GM12878 (cell line): Measurements from ENCODE around the gene CD34. TPM values are rescaled to one million over a fixed set of nuclear protein-coding genes. Genes with fewer than 3 reads are reported as not detected.

Source experiments
- ATAC-seq: fragments of 200-7000 bp; cut with Tn5 transposase; 3 replicates; pipeline ENCODE4 v1.9.1; 2020; ENCODE audit warnings: mild to moderate bottlenecking, moderate library complexity
- BruUV-seq: library from RNA; stranded (reverse); fragments of 400-500 nt; replicated peaks from 2 replicates; lab custom pipeline; 2021; lab: Mats Ljungman, UMichigan
- CTCF ChIA-PET: fragments of 300-600 bp; sonication (Branson Sonifier 250); formaldehyde crosslinking; extraction: SDS; loops from one replicate; lab custom pipeline; 2021; ENCODE audit warnings: inconsistent platforms; lab: Yijun Ruan, JAX
- POLR2A ChIA-PET: fragments of 350-600 bp; formaldehyde crosslinking; extraction: SDS; loops from one replicate; lab custom pipeline; 2021; ENCODE audit warnings: inconsistent platforms; lab: Charles Lee
- RAD21 ChIA-PET: fragments of 300-600 bp; sonication (Branson Sonifier 250); formaldehyde crosslinking; loops from one replicate; lab custom pipeline; 2023; ENCODE audit warnings: antibody characterized with exemption; ENCODE audit not compliant: unreplicated experiment; lab: Charles Lee
- SMC1A ChIA-PET: fragments of 300-600 bp; sonication (Branson Sonifier 250); formaldehyde crosslinking; loops from one replicate; lab custom pipeline; 2023; ENCODE audit not compliant: unreplicated experiment, uncharacterized antibody; lab: Charles Lee
- DNase-seq: peaks from one replicate; pipeline ENCODE4 v3.0.0-alpha.2; 2011; ENCODE audit warnings: low read depth, low spot score
- FAIRE-seq: peaks from 3 replicates; lab custom pipeline; 2011; peaks lifted over from hg19 to GRCh38; lab: Jason Lieb, UNC
- H2AFZ ChIP-seq: 2 replicates; pipeline ENCODE4 v1.6.0; 2011; ENCODE audit warnings: low read depth, low read length, control low read depth; ENCODE audit not compliant: control insufficient read depth
- H3K27ac ChIP-seq: 2 replicates; pipeline ENCODE4 v1.5.1; 2011; ENCODE audit warnings: control low read depth; ENCODE audit not compliant: control insufficient read depth, insufficient read depth
- H3K27me3 ChIP-seq, 2 experiments: replicated peaks in 1 of 2; 2 replicates each; pipeline versions ENCODE4 v1.6.0 to v1.6.1; 2011; ENCODE audit warnings: low read length in 1 of 2; ENCODE audit not compliant: control insufficient read depth in 2 of 2, insufficient read depth in 2 of 2
- H3K36me3 ChIP-seq, 2 experiments: 2 replicates each; pipeline ENCODE4 v1.5.1; 2011; ENCODE audit warnings: low read length in 1 of 2; ENCODE audit not compliant: control insufficient read depth in 2 of 2, insufficient read depth in 2 of 2
- H3K4me1 ChIP-seq: 2 replicates; pipeline ENCODE4 v1.6.1; 2011; ENCODE audit warnings: mild to moderate bottlenecking, low read length, moderate library complexity, mixed read lengths; ENCODE audit not compliant: control insufficient read depth, insufficient read depth
- H3K4me2 ChIP-seq: 2 replicates; pipeline ENCODE4 v1.6.0; 2011; ENCODE audit warnings: control low read depth; ENCODE audit not compliant: control insufficient read depth, insufficient read depth
- H3K4me3 ChIP-seq: fragments of 200-600 bp; sonication (generic); 2 replicates; pipeline ENCODE4 v1.5.1; 2016
- H3K79me2 ChIP-seq: 2 replicates; pipeline ENCODE4 v1.6.0; 2011; ENCODE audit warnings: low read length; ENCODE audit not compliant: control insufficient read depth, insufficient read depth
- H3K9ac ChIP-seq: 2 replicates; pipeline ENCODE4 v1.8.0; 2011; ENCODE audit warnings: low read length, control low read depth, mixed read lengths; ENCODE audit not compliant: control insufficient read depth, insufficient read depth
- H3K9me3 ChIP-seq: replicated peaks from 3 replicates; pipeline ENCODE4 v1.5.1; 2011; ENCODE audit warnings: mild to moderate bottlenecking, low read length; ENCODE audit not compliant: control insufficient read depth, insufficient read depth
- H4K20me1 ChIP-seq: 2 replicates; pipeline ENCODE4 v1.6.0; 2011; ENCODE audit not compliant: control insufficient read depth, insufficient read depth
- MXI1 ChIP-seq: fragments of 150-350 bp; IDR thresholded peaks from 2 replicates; pipeline ENCODE4 v1.6.1; 2011; ENCODE audit warnings: low read depth, mild to moderate bottlenecking, inconsistent platforms, low read length, improper control_type of control experiment
- NFYB ChIP-seq: IDR thresholded peaks from 2 replicates; pipeline ENCODE4 v1.6.1; 2011; ENCODE audit warnings: low read depth, mild to moderate bottlenecking, low read length, improper control_type of control experiment, moderate library complexity; ENCODE audit not compliant: insufficient read depth
- SIN3A ChIP-seq: IDR thresholded peaks from 2 replicates; pipeline ENCODE4 v1.6.1; 2012; ENCODE audit warnings: low read depth, low read length, improper control_type of control experiment
- SUZ12 ChIP-seq: fragments of 200-600 bp; sonication (generic); IDR thresholded peaks from one replicate; pipeline ENCODE4 v1.6.1; 2018; ENCODE audit warnings: antibody characterized with exemption, mild to moderate bottlenecking; ENCODE audit not compliant: unreplicated experiment
- TAF1 ChIP-seq: IDR thresholded peaks from 2 replicates; pipeline ENCODE4 v1.6.1; 2011; ENCODE audit warnings: mild to moderate bottlenecking, low read depth, low read length, borderline replicate concordance
- TCF3 ChIP-seq: IDR thresholded peaks from 2 replicates; pipeline ENCODE4 v1.6.1; 2012; ENCODE audit warnings: low read depth, mild to moderate bottlenecking, low read length, borderline replicate concordance; ENCODE audit not compliant: insufficient read depth
- WRNIP1 ChIP-seq: IDR thresholded peaks from 2 replicates; pipeline ENCODE4 v1.6.1; 2011; ENCODE audit warnings: low read depth, low read length, improper control_type of control experiment, borderline replicate concordance
- ZBTB4 ChIP-seq: fragments of 450-650 bp; formaldehyde crosslinking; IDR thresholded peaks from 2 replicates; pipeline ENCODE4 v1.4.0; 2022; ENCODE audit warnings: mild to moderate bottlenecking, moderate library complexity
- ZBTB40 ChIP-seq: fragments of 450-650 bp; IDR thresholded peaks from 2 replicates; pipeline ENCODE4 v1.6.1; 2016; ENCODE audit warnings: mild to moderate bottlenecking, moderate library complexity, borderline replicate concordance
- whole genome bisulfite sequencing: methylation state at CpG from one replicate; pipeline ENCODE4 v1.1.6; 2016; ENCODE audit warnings: low lambda C conversion rate; ENCODE audit not compliant: insufficient replicate concordance, insufficient coverage; ENCODE audit errors: missing lambda C conversion rate; 5-methylcytosine and 5-hydroxymethylcytosine counted together
- in situ Hi-C: fragments of 300-500 bp; cut with MboI; formaldehyde crosslinking; loops from 9 replicates; pipeline ENCODE4 v1.14.3; 2018; ENCODE audit warnings: mixed read lengths
- intact Hi-C: fragments of 100-400 bp; cut with micrococcal nuclease; formaldehyde crosslinking; loops from one replicate; pipeline ENCODE4 v1.14.2; 2022; ENCODE audit not compliant: unreplicated experiment
- polyA plus RNA-seq, 11 experiments: library from polyadenylated mRNA; depleted of rRNA in 4 of 11; unstranded in 6 of 11; stranded (reverse) in 5 of 11; fragments of >200 nt; fragmentation: Nextera tagmentation in 4 of 11; fragmentation: Illumina TruSeq in 1 of 11; extraction: Ambion mirVana in 4 of 11; extraction: Trizol in 1 of 11; gene quantifications; 1 replicate in 1 of 11; 2 replicates in 10 of 11; pipeline versions ENCODE4 v1.2.1 to v1.2.3, GENCODE V29; 2011 to 2016; ENCODE audit warnings: inconsistent platforms in 2 of 11, missing spikeins in 2 of 11, low read depth in 1 of 11
- total RNA-seq, 4 experiments: library from RNA; depleted of rRNA in 3 of 4; stranded (reverse); fragments of >200 nt in 3 of 4; fragmentation: Illumina TruSeq in 1 of 4; extraction: Trizol in 1 of 4; gene quantifications; 2 replicates each; pipeline versions ENCODE4 v1.2.1 to v1.2.3, GENCODE V29; 2013 to 2021
- TF ChIP-seq, protein P1 (sequence below), 3 experiments: IDR thresholded peaks in 2 of 3; conservative IDR thresholded peaks in 1 of 3; 2 replicates each; pipeline ENCODE4 v1.5.1; 2011; ENCODE audit warnings: low read depth in 3 of 3, low read length in 3 of 3, mild to moderate bottlenecking in 3 of 3, control low read depth in 2 of 3, moderate library complexity in 2 of 3, inconsistent platforms in 1 of 3, mixed read lengths in 1 of 3; ENCODE audit not compliant: control insufficient read depth in 2 of 3, insufficient read depth in 1 of 3; ENCODE audit errors: extremely low read depth in 1 of 3

The CD34 gene
- total and polyA plus RNA-seq, 10 of the 15 experiments (the other 5 are each of a cell fraction or from before 2014, with no cell fraction given) = under 0.01 to 0.08 (median 0.02) TPM; not detected in 6

DNA sequence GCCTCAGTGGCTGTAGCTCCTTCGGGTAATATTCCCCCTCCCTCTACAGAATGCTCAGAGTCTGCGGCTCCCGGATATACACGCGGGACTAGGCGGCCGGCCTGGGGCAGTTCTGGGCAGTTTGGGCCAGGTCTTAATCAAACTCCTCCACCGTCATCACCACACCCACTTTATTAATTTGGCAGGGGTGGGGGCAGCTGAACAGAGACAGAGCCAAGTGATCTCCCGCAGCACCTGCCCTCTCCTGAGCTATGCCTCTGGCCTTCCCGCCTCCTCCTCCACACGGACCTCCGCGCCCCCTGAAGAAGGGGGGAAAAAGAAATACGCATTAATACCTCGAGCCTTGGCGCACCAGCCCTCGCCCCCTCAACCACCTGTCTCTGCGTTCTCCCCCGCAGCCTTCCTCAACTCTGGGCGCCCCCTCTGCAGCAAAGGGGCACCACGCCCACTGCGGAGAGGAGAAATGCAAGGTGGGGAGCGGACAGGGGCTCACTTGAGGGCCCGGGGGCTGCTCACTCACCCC is 42.6 kb downstream of the CD34 start:
- no TSS peak for BruUV-seq
- peak overlapping the region; percentile 77 for H3K27ac ChIP-seq
- ATAC-seq (peak; percentile 14), FAIRE-seq (no peak), DNase-seq (no peak)
- peaks cover 17% of the 10 kb centered on the region for H3K79me2 ChIP-seq
- in situ Hi-C loops = loop anchor here (5.0 kb wide), 1 partner anchor 36 kb away; no protein-coding TSS in a partner anchor
- intact Hi-C loops = no loop called here
- no peaks in the 10 kb centered on the region for H3K9me3 ChIP-seq
- H2AFZ ChIP-seq = peak overlapping the region; percentile 79
- H3K4me1 ChIP-seq = peaks cover 52% of the 10 kb centered on the region
- H3K36me3 ChIP-seq = peaks cover 0 to 5% of the 10 kb centered on the region in 2 experiments; a peak in 2 of 4 replicates
- SMC1A ChIA-PET = interaction anchor here (0.9 to 21.3 kb wide), 10 partner anchors 8 to 116 kb away, joined by 3 to 444 read pairs (median 12); no protein-coding TSS in a partner anchor
- POLR2A ChIA-PET = interaction anchor here (0.6 to 22.9 kb wide), 10 partner anchors 8 to 71 kb away, joined by 3 to 620 read pairs (median 4); no protein-coding TSS in a partner anchor
- peak overlapping the region; percentile 90 for H3K9ac ChIP-seq
- 2% methylated on average over 24 of the region's 24 CpGs for WGBS
- peak overlapping the region; percentile 97 for H3K4me3 ChIP-seq
- no peaks in the 10 kb centered on the region for H3K27me3 ChIP-seq
- CTCF ChIA-PET = interaction anchor here (0.8 to 17.7 kb wide), 14 partner anchors 8 to 129 kb away, joined by 3 to 821 read pairs (median 6); no protein-coding TSS in a partner anchor
- H3K4me2 ChIP-seq = peak overlapping the region; percentile 92
- RAD21 ChIA-PET = interaction anchor here (0.7 to 16.7 kb wide), 19 partner anchors 8 to 95 kb away, joined by 3 to 265 read pairs (median 4); no protein-coding TSS in a partner anchor
- H4K20me1 ChIP-seq = no peaks in the 10 kb centered on the region
- TF ChIP-seq WRNIP1 (no peak), MXI1 (no peak; the same call in none of the 2 replicates), ZBTB40 (no peak), TCF3 (no peak), NFYB (no peak), ZBTB4 (CRISPR knock-in tag) (no peak), SIN3A (peak; percentile 39; the same call in 1 of the 2 replicates), SUZ12 (no peak), TAF1 (no peak)
- TF ChIP-seq, protein P1, sequence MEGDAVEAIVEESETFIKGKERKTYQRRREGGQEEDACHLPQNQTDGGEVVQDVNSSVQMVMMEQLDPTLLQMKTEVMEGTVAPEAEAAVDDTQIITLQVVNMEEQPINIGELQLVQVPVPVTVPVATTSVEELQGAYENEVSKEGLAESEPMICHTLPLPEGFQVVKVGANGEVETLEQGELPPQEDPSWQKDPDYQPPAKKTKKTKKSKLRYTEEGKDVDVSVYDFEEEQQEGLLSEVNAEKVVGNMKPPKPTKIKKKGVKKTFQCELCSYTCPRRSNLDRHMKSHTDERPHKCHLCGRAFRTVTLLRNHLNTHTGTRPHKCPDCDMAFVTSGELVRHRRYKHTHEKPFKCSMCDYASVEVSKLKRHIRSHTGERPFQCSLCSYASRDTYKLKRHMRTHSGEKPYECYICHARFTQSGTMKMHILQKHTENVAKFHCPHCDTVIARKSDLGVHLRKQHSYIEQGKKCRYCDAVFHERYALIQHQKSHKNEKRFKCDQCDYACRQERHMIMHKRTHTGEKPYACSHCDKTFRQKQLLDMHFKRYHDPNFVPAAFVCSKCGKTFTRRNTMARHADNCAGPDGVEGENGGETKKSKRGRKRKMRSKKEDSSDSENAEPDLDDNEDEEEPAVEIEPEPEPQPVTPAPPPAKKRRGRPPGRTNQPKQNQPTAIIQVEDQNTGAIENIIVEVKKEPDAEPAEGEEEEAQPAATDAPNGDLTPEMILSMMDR (IDR thresholded peaks at IDR 0.05 in 2 of 3, conservative IDR thresholded peaks at IDR 0.05 in 1 of 3; ENCODE audit: control insufficient read depth in 2 of 3, extremely low read depth in 1 of 3, insufficient read depth in 1 of 3, low read depth in 3 of 3, low read length in 3 of 3) = no peak
